GM19099 (cell line): ENCODE measurements around the gene HDAC1.

Source experiments
- POLR2A ChIP-seq: IDR thresholded peaks from 3 replicates; pipeline ENCODE4 v1.6.1; 2011; ENCODE audit warnings: low read depth; ENCODE audit not compliant: insufficient read length; ENCODE audit errors: extremely low read depth

Gene HDAC1

DNA sequence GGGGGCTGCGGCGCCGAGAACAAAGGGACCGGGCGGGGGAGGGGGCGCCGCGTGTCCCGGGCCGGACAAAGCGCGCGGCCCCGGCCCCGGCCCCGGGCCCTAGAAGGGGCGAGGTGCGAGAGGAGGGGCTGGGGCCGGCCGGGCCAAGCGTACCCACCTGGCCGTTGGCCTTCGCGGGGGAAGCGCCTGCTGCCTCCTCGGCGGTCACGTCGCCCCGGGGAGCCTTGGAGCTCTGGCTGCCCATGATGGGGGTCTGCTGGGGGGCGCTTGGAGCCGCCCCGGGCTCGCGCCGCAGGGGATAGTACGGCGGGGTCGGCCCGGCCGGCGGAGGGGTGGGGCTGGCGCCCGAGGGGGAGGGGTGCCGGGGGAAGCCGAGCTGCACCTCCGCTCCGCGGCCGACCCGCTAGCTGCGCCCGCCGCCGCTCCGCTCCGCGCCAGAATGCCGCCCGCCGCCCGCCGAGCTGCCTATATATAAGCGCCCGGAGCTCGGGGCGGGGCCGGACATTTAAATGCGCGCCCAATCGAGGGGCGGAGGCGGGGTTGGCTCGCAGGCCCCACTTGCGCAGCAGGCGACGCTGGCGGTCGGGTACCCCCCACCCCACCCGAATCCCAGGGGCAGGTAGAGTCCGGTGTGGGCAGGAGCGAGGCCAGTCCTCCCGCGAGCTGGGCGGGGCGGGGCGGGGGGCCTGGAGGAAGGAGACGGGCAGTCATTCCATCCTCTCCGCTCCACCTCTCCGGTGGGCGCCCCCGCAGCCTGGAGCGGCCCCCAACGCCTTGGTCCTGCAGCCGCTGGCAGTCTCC, 44.1 kb downstream of the HDAC1 start, which contains the start of gene MARCKSL1:
Gene MARCKSL1 (minus strand): TSS at position 444 of the 801 bp plus-strand sequence. CDS start 200 bp downstream, at position 244.
- TF ChIP-seq POLR2A = peak; percentile 99

DNA sequence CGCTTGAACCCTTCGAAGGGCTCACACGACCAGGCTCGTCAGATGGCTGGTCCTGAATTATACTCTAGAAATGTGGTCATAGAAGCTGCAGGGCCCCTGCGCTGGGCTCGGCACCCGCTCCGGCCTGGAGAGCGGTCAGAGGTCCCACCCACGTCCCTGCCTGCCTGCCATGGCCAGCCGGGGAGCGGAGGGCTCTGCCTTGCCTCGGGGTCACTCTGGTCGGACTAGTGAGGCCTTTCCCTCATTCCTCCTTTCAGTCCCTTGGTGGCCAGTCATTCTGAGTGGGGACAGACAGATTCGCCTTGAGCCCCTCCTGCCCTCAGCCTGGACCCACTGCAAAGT, 44.7 kb downstream of the HDAC1 start:
- no peak for TF ChIP-seq POLR2A

DNA sequence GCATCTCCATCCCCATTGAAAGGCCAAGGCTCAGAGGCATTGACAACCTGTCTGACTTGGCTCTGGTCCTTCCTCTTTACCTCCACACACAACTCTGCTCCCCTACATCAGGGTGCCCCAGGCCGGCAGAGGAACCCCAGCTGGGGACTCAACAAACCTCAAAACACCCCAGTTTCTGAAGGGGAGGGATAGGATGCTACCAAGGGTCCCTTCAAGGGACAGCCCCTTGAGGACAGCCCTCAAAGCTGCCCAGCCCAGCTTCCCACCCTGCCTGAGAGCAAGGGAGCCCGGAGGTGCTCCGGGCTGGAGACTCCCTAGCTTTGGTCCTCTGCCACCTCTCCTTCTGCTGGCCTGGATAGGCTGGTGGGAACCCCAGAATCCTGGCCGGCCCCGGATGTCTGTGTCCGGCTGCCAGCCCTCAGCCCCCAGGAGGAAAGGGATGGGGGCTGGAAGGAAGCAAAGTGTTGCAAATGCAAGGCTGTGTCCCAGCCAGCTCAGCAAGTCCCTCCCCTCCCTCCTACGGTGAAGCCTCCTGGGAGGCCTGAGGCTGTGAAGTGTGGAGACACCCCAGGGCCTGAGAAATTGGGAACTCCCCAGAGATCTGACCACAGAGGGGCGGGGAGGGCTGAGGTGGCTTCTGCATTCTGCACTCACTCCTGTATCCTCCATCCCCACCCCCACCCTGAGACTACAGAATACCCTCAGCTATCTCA, 45.2 kb downstream of the HDAC1 start:
- TF ChIP-seq POLR2A = peak; percentile 34

DNA sequence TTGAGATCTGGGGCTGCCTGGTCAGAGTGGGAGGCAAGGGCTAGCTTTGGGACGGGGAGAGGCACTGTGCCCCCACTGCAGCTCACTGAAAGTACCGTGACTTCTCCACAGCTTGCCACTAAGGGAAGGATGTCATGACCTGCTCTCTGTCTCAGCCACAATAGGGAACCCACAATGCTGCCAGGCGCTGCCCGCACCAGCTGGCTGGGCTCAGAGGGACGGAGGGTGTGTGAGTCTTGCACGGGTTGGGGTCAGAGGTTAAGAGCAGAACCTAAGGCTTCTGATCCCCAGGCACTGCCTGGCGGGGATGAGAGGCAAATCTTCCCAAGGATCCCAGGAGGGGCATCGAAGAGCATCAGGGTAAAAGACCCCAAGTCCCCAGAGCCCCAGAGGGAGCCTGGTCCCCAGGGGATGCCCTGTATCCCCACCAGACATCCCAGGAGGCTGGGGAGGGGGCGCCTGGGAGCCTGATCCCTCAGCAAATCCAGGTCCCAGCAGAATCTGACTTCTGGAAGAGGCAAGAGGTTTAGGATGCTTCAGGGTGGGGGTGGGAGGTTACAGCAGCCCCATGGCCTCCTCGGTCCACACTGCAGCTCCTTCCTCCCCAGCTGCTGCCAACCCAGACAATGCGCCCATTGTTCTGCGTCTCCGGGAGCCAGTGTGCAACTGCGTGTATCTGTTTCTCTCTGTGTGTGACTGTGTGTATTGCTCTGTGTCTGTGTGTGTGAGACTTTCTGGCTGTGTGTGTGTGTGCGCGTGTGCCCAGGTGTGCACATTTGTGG, 46.2 kb downstream of the HDAC1 start:
- no peak for TF ChIP-seq POLR2A

DNA sequence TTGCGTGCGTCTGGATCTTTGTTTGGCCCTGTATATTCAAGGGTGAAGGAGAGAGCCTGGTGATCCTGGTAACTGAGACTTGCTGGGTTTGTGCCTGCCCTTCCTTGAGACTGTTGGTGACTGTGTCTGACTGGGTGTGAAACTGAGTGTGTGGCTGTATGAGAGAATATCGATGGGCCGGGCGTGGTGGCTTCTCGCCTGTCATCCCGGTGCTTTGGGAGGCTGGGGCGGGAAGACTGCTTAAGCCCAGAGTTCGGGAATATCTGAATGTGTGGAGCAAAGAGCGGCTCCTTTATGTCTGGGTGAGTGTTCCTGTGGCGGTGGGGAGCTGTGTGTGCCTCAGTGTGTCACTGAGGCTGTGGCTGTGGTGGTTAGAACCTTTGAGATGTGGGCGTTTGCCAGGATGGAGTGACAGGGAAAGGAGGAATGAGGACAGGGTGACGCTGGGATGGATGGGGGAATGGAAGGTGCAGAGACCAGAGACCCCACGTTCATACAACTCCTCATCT, 46.8 kb downstream of the HDAC1 start:
- TF ChIP-seq POLR2A = no peak

DNA sequence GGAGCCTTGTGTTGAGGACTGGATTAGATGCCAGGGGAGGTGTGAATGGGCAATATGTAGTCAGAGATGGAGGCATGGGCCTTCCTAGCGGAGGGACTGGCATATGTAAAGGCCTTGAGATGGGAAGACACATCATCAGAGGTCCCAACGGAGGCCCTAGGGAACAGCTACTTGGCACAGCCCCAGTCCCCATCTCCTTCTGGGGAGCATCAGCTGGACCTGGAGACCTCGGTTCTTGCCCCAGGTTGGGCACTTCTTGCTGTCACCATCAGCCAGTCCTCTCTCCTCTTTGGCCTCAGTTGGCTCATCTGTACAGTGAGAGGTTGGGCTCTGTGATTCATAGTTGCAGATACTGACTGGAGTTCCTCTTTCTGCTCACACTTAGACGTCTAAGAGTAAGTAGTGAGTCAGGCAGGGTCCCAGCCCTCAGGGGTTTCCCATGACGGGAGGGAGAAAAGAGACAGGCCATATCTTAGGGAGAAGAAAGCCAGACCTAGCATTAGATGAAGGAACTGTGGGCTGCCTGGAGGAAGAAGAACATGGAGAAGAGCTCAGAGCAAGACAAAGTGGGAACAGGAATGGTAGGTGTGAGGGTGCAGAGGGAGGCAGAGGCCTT, 47.6 kb downstream of the HDAC1 start:
- TF ChIP-seq POLR2A = no peak

DNA sequence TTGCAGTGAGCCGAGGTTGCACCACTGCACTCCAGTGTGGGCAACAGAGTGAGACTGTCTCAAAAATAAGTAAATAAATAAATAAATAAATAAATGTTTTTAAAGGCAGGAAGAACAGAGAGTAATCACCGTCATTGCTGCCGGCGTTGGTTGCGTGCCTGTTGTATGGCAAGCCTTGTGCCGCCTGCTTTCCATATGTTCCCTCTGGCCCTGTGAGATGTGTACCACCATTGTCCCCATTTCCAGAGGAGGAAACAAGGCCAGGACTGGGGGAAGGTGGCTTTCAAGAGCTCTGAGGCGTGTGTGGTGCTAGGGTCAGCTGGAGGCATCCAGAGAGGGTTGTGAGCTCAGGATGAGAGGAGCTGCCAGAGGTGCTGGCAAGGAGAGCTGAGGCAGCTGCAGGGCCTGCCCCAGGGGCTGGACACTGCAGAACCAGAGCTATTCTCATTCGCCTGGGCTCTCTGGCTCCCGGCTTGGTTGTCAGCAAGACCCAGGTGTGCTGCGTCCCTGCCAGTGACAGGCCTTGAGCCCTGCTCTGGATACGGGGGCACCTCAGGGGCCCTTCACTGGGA, 49.4 kb downstream of the HDAC1 start:
- TF ChIP-seq POLR2A = no peak

DNA sequence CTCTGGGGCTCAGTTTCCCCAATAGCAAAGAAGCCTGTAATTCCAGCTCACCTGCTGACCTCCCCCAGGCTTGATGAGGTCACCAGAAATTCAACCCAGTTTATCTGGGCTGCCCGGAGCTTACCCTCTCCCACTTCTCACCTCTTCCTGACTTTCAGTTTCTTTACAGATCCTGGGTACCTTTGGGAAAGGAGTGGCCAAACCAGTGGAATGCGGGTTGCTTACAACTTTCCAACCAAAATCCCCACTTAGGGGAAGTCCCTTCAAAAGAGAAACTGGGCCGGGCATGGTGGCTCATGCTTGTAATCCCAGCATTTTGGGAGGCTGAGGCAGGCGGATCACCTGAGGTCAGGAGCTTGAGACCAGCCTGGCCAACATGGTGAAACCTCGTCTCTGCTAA, 50.1 kb downstream of the HDAC1 start:
- no peak for TF ChIP-seq POLR2A

DNA sequence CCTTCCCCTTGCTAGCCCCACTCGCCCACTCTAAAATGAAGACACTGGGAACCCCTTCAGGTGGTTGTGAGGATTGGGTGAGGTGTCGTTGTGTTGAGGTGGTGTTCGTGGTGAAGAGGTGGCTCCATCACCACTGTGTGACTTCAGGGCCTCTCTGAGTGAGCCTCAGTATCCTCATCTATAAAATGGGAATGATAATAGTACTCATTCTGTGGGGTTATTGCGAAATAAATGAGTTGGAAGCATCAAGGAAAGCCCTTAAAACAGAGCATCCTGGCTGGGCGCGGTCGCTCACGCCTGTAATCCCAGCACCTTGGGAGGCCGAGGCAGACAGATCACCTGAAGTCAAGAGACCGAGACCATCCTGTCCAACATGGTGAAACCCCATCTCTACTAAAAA, 50.8 kb downstream of the HDAC1 start:
- no peak for TF ChIP-seq POLR2A

DNA sequence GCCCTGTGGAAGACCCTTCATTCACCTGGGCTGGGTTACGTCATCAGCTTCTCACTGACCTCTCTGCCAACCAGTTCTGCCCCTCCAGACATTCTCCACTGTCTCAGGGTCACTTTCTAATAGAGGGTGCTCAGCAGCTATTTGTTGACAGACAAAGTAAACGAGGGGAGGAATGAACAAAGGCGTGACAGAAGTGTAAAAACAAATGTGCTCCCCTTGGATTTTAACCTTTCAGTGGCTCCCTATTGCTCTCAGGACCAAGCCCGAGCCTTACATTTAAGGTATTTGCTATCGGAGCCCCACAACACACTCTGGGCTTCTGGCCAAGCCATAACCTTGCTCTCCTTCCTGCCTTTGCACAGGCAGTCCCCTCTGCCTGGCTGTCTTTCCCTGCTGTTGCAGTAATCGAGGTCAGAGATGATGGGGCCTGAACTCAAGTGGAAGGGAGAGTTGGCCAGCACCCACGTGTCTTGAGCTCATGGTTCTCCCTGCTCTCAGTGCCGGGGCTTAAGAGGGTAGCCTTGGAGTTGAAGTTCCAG, 53.5 kb downstream of the HDAC1 start:
- no peak for TF ChIP-seq POLR2A

DNA sequence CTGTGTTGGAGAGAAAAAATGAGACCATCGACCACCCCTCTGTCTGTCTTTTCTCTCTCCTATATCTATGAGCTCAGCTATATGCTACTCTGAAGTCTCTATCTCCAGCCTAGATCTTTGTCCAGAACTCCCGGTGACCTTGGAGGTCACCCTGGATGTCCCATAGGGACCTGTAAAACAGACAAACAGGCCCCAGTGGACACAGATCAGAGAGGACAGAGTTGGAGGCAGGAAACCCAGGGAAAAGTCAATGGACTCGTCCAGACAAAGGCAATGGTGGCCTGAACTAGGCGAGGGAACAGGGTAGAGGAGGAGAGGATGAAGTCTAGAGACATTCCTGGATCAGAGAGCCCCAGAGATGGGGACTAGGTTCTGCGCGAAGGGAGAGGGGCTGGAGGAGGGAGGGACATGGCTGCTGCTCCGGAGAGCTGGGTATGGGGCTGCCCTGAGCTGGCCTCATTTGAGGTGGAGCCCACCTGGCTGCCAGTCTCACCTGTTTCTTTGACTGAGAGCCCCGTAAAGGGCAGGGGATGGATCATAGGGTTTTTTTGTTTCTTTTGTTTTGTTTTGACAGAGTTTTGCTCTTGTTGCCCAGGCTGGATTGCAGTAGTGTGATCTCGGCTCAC, 54.8 kb downstream of the HDAC1 start:
- no peak for TF ChIP-seq POLR2A

DNA sequence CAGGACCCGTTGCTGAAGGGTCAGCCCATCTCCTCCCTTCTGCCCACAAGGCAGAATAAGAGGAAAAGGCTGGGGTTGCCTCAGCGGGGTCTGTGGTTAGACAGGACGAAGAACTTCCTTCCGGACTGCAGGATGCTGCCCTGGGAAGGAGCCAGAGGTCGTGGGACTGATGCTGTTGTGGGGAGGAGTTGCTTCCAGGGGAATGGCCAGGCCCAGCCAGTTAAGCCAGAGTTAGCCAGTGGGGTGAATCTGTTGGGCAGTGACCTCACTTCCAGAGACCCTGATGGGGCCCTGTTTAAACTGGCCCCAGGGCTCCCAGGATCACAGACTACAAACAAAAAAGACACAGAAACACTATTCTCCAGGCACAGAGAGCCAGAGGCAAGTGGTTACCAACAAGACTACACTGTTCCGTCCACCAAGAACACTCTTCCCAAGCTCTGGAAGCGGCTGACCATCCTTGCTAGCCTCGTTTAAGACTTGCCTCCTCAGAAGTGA, 57.4 kb downstream of the HDAC1 start:
- TF ChIP-seq POLR2A = no peak

DNA sequence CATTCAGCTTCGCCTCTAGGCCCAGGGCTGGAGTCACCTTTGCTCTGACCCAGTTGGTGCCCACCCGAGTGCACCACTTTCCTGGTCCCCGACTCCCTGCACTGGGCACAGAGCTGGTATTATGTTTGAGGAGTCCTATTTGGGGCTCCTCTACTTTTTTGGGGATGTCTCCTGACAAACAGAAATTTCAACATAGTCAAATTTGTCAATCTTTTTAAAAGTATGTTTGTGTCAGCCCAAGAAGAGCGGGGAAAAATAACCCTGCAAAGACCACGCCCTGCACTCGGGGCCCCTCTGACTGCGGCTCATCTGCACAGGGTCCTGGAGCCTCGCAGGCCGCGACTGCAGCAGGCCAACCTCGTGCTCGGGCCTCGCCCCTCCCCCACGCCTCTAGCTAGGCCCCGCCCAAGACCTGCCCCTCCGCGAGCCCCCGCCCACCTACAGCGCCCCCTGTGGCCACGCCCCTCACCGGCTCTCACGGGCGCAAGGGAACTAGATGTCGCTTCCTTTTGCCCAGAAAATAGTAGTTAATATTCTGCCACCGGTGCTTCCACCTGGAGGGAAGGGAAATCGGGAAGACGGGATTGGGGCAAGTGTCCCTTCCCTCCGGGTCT, 59.0 kb downstream of the HDAC1 start:
- TF ChIP-seq POLR2A = no peak
